ENCODE results near the gene PDPK1.

DNA sequence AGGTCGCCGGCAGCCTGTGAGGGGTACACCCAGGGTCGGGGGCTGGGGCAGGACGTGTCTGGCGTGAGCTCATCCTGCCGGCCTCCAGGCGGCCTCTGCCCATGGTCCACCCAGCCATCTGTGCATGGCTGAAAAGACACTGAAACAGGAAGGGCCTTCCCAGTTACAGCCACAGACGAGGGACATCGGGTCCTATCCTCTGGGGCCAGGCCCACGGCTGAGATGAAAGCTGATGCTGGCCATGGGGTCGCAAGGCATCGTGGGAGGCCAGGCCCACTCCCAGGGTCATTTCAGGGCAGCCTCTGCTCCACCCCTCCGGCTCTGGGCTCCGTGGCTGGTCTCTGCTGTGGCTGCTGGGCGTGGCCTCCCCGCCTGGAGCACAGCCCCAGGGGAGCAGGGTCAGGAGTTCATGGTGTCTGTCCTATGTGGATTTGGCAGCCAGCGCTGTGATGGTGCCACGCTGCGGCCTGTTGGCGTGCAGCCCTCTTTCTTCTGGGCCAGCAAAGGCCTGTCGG lies 40.6 kb upstream of the PDPK1 start:
- TF ChIP-seq RAD21 (IDR thresholded peaks at IDR 0.05; ENCODE audit: low read depth) (peak; percentile 13; the same call in 1 of the 2 replicates), YY1 (IDR thresholded peaks at IDR 0.05; ENCODE audit: low read depth) (no peak), CEBPB (IDR thresholded peaks at IDR 0.05) (no peak), FOXM1 (IDR thresholded peaks at IDR 0.05; ENCODE audit: borderline replicate concordance, low read depth) (no peak), CREB1 (IDR thresholded peaks at IDR 0.05; ENCODE audit: low read depth) (no peak), TAF1 (IDR thresholded peaks at IDR 0.05; ENCODE audit: low read depth) (no peak), EP300 (IDR thresholded peaks at IDR 0.05; ENCODE audit: borderline replicate concordance) (no peak), EGR1 (IDR thresholded peaks at IDR 0.05) (no peak), NFIC (IDR thresholded peaks at IDR 0.05) (0 out of 2 replicates have a peak, but pooled peaks have one; percentile 34), TCF12 (IDR thresholded peaks at IDR 0.05; ENCODE audit: low read depth) (no peak), ZBTB7A (IDR thresholded peaks at IDR 0.05; ENCODE audit: low read depth) (no peak)
- TF ChIP-seq, protein P1, sequence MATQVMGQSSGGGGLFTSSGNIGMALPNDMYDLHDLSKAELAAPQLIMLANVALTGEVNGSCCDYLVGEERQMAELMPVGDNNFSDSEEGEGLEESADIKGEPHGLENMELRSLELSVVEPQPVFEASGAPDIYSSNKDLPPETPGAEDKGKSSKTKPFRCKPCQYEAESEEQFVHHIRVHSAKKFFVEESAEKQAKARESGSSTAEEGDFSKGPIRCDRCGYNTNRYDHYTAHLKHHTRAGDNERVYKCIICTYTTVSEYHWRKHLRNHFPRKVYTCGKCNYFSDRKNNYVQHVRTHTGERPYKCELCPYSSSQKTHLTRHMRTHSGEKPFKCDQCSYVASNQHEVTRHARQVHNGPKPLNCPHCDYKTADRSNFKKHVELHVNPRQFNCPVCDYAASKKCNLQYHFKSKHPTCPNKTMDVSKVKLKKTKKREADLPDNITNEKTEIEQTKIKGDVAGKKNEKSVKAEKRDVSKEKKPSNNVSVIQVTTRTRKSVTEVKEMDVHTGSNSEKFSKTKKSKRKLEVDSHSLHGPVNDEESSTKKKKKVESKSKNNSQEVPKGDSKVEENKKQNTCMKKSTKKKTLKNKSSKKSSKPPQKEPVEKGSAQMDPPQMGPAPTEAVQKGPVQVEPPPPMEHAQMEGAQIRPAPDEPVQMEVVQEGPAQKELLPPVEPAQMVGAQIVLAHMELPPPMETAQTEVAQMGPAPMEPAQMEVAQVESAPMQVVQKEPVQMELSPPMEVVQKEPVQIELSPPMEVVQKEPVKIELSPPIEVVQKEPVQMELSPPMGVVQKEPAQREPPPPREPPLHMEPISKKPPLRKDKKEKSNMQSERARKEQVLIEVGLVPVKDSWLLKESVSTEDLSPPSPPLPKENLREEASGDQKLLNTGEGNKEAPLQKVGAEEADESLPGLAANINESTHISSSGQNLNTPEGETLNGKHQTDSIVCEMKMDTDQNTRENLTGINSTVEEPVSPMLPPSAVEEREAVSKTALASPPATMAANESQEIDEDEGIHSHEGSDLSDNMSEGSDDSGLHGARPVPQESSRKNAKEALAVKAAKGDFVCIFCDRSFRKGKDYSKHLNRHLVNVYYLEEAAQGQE (IDR thresholded peaks at IDR 0.05; ENCODE audit: low read depth), result no peak
- TF ChIP-seq, protein P2, sequence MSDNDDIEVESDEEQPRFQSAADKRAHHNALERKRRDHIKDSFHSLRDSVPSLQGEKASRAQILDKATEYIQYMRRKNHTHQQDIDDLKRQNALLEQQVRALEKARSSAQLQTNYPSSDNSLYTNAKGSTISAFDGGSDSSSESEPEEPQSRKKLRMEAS (IDR thresholded peaks at IDR 0.05), result no peak
- TF ChIP-seq, protein P3, sequence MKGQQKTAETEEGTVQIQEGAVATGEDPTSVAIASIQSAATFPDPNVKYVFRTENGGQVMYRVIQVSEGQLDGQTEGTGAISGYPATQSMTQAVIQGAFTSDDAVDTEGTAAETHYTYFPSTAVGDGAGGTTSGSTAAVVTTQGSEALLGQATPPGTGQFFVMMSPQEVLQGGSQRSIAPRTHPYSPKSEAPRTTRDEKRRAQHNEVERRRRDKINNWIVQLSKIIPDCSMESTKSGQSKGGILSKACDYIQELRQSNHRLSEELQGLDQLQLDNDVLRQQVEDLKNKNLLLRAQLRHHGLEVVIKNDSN (IDR thresholded peaks at IDR 0.05), result no peak
